T-helper 17 cell (primary cell): ENCODE data around the gene MKRN2OS. TPM values are rescaled to one million over a fixed set of nuclear protein-coding genes. Genes with fewer than 3 reads are reported as not detected.

ENCODE experiments used
- ATAC-seq: fragments of 150-1000 bp; cut with Tn5 transposase; 2 replicates; pipeline ENCODE4 v1.10.0; 2021; ENCODE audit warnings: mild to moderate bottlenecking, moderate library complexity
- DNase-seq, 3 donors: peaks; one replicate each; pipeline versions ENCODE4 v3.0.0 to v3.0.0-alpha.2; 2020 to 2021
- H3K9me3 ChIP-seq: one replicate; pipeline ENCODE4 v1.7.0; 2013; ENCODE audit warnings: low read length, mild to moderate bottlenecking; ENCODE audit not compliant: control insufficient read depth, poor library complexity, severe bottlenecking
- H3K27ac Mint-ChIP-seq: one replicate; pipeline ENCODE4 v1.8.0; 2022; ENCODE audit warnings: mild to moderate bottlenecking, moderate library complexity, mixed read lengths
- H3K27me3 Mint-ChIP-seq: one replicate; pipeline ENCODE4 v1.8.0; 2022; ENCODE audit warnings: mixed read lengths
- H3K36me3 Mint-ChIP-seq: one replicate; pipeline ENCODE4 v1.8.0; 2022; ENCODE audit warnings: low read depth, mixed read lengths
- H3K4me1 Mint-ChIP-seq: one replicate; pipeline ENCODE4 v1.8.0; 2022; ENCODE audit warnings: mild to moderate bottlenecking, mixed read lengths
- H3K4me3 Mint-ChIP-seq: one replicate; pipeline ENCODE4 v1.8.0; 2022; ENCODE audit warnings: mild to moderate bottlenecking, moderate library complexity, mixed read lengths
- total RNA-seq, 4 donors: library from RNA in 2 of 4; stranded (reverse) in 2 of 4; gene quantifications; one replicate each; pipeline ENCODE4 v1.2.3 and lab custom pipeline; 2022 to 2026

The MKRN2OS gene
- total RNA-seq (not detected), total RNA-seq (lab: John Stamatoyannopoulos, UW) (0 reads per million in 2 donors)

GRCh38 chr3:12545473-12545791 lies at the start of gene MKRN2OS:
MKRN2OS (minus strand) TSS chr3:12545499; CDS start chr3:12545464, 35 bp downstream.
- DNase-seq (no peak), ATAC-seq (no peak)
- Mint-ChIP-seq H3K27me3 (peaks cover 6% of the 10 kb centered on the region), H3K36me3 (no peaks in the 10 kb centered on the region), H3K27ac (no peak within 1 kb of the TSS), H3K4me1 (no peaks in the 10 kb centered on the region), H3K4me3 (no peak within 1 kb of the TSS)
- H3K9me3 ChIP-seq: no peaks in the 10 kb centered on the region

- H3K9me3 ChIP-seq: no peaks in the 10 kb centered on the region
- no peak for DNase-seq
- H3K27ac Mint-ChIP-seq: peak overlapping the region; percentile 90
- H3K4me3 Mint-ChIP-seq: no peak overlapping the region
- H3K4me1 Mint-ChIP-seq: peaks cover 2% of the 10 kb centered on the region
- no peak for ATAC-seq
- no peaks in the 10 kb centered on the region for H3K27me3 Mint-ChIP-seq
- H3K36me3 Mint-ChIP-seq: peaks cover 8% of the 10 kb centered on the region
Observed at GRCh38 chr3:12593473-12593872, 48.2 kb upstream of the MKRN2OS start.

GRCh38 chr3:12591997-12592715 lies 46.9 kb upstream of the MKRN2OS start:
- Mint-ChIP-seq H3K36me3 (peaks cover 8% of the 10 kb centered on the region), H3K27ac (peak overlapping the region; percentile 63), H3K4me3 (no peak overlapping the region), H3K4me1 (peaks cover 2% of the 10 kb centered on the region), H3K27me3 (no peaks in the 10 kb centered on the region)
- DNase-seq (no peak), ATAC-seq (no peak)
- no peaks in the 10 kb centered on the region for H3K9me3 ChIP-seq

- ATAC-seq: no peak
- no peak overlapping the region for H3K4me3 Mint-ChIP-seq
- H3K9me3 ChIP-seq: no peaks in the 10 kb centered on the region
- DNase-seq: no peak
- peak overlapping the region; percentile 63 for H3K27ac Mint-ChIP-seq
- H3K27me3 Mint-ChIP-seq: no peaks in the 10 kb centered on the region
- peaks cover 8% of the 10 kb centered on the region for H3K36me3 Mint-ChIP-seq
- H3K4me1 Mint-ChIP-seq: peaks cover 2% of the 10 kb centered on the region
Observed at GRCh38 chr3:12591456-12591855, 46.2 kb upstream of the MKRN2OS start.

GRCh38 chr3:12590096-12590495 lies 44.8 kb upstream of the MKRN2OS start:
- peaks cover 2% of the 10 kb centered on the region for H3K4me1 Mint-ChIP-seq
- H3K27ac Mint-ChIP-seq: peak overlapping the region; percentile 63
- no peaks in the 10 kb centered on the region for H3K9me3 ChIP-seq
- peak overlapping the region; percentile 25 for H3K4me3 Mint-ChIP-seq
- DNase-seq: no peak
- peak; percentile 40 for ATAC-seq
- H3K27me3 Mint-ChIP-seq: no peaks in the 10 kb centered on the region
- peaks cover 7% of the 10 kb centered on the region for H3K36me3 Mint-ChIP-seq

GRCh38 chr3:12588039-12589009 lies 43.0 kb upstream of the MKRN2OS start:
- H3K9me3 ChIP-seq: no peaks in the 10 kb centered on the region
- H3K36me3 Mint-ChIP-seq: peaks cover 4% of the 10 kb centered on the region
- no peak overlapping the region for H3K4me3 Mint-ChIP-seq
- H3K4me1 Mint-ChIP-seq: peaks cover 2% of the 10 kb centered on the region
- peak overlapping the region; percentile 37 for H3K27ac Mint-ChIP-seq
- no peaks in the 10 kb centered on the region for H3K27me3 Mint-ChIP-seq
- DNase-seq: no peak
- ATAC-seq: no peak

- H3K9me3 ChIP-seq: no peaks in the 10 kb centered on the region
Observed at GRCh38 chr3:12586403-12586802, 41.1 kb upstream of the MKRN2OS start.

GRCh38 chr3:12585970-12586369 lies 40.7 kb upstream of the MKRN2OS start:
- Mint-ChIP-seq H3K4me3 (no peak overlapping the region), H3K27ac (peak overlapping the region; percentile 62), H3K36me3 (peaks cover 4% of the 10 kb centered on the region), H3K27me3 (no peaks in the 10 kb centered on the region), H3K4me1 (peaks cover 3% of the 10 kb centered on the region)
- DNase-seq: no peak
- no peak for ATAC-seq
- no peaks in the 10 kb centered on the region for H3K9me3 ChIP-seq

More at GRCh38 chr3:12586403-12586802, 41.1 kb upstream of the MKRN2OS start:
- Mint-ChIP-seq H3K4me1 (peaks cover 2% of the 10 kb centered on the region), H3K4me3 (no peak overlapping the region), H3K27me3 (no peaks in the 10 kb centered on the region), H3K36me3 (peaks cover 4% of the 10 kb centered on the region), H3K27ac (peak overlapping the region; percentile 62)
- ATAC-seq (no peak), DNase-seq (no peak)

GRCh38 chr3:12585181-12585580 lies 39.9 kb upstream of the MKRN2OS start:
- DNase-seq: no peak
- Mint-ChIP-seq H3K27me3 (no peaks in the 10 kb centered on the region), H3K4me3 (no peak overlapping the region), H3K27ac (peak overlapping the region; percentile 70), H3K4me1 (peaks cover 5% of the 10 kb centered on the region), H3K36me3 (peaks cover 4% of the 10 kb centered on the region)
- H3K9me3 ChIP-seq: no peaks in the 10 kb centered on the region
- ATAC-seq: no peak

GRCh38 chr3:12584083-12584482 lies 38.8 kb upstream of the MKRN2OS start:
- ATAC-seq (no peak), DNase-seq (no peak)
- Mint-ChIP-seq H3K4me1 (peaks cover 9% of the 10 kb centered on the region), H3K27me3 (no peaks in the 10 kb centered on the region), H3K4me3 (no peak overlapping the region), H3K27ac (peak overlapping the region; percentile 70), H3K36me3 (peaks cover 6% of the 10 kb centered on the region)
- H3K9me3 ChIP-seq: no peaks in the 10 kb centered on the region

- Mint-ChIP-seq H3K27me3 (no peaks in the 10 kb centered on the region), H3K27ac (no peak overlapping the region), H3K36me3 (peaks cover 6% of the 10 kb centered on the region), H3K4me1 (peaks cover 9% of the 10 kb centered on the region), H3K4me3 (no peak overlapping the region)
- H3K9me3 ChIP-seq: no peaks in the 10 kb centered on the region
- ATAC-seq: no peak
- no peak for DNase-seq
Observed at GRCh38 chr3:12583280-12583679, 38.0 kb upstream of the MKRN2OS start.

GRCh38 chr3:12582730-12583129 lies 37.4 kb upstream of the MKRN2OS start:
- H3K27me3 Mint-ChIP-seq: no peaks in the 10 kb centered on the region
- ATAC-seq (no peak), DNase-seq (no peak)
- H3K9me3 ChIP-seq: no peaks in the 10 kb centered on the region
- H3K4me1 Mint-ChIP-seq: peaks cover 9% of the 10 kb centered on the region
- H3K4me3 Mint-ChIP-seq: no peak overlapping the region
- peaks cover 6% of the 10 kb centered on the region for H3K36me3 Mint-ChIP-seq
- no peak overlapping the region for H3K27ac Mint-ChIP-seq

GRCh38 chr3:12579905-12580304 lies 34.6 kb upstream of the MKRN2OS start:
- DNase-seq: no peak
- Mint-ChIP-seq H3K4me1 (peaks cover 9% of the 10 kb centered on the region), H3K27ac (peak overlapping the region; percentile 85), H3K36me3 (peaks cover 20% of the 10 kb centered on the region), H3K4me3 (no peak overlapping the region), H3K27me3 (no peaks in the 10 kb centered on the region)
- no peak for ATAC-seq
- no peaks in the 10 kb centered on the region for H3K9me3 ChIP-seq
